Endometrial microvascular endothelial cells (primary cell): Measurements from ENCODE around the gene SH3BP1. TPM values are rescaled to one million over a fixed set of nuclear protein-coding genes. Genes with fewer than 3 reads are reported as not detected.
"Not testable (repeated sequence)": the region's sequence is repeated elsewhere in the genome, so short reads cannot be mapped to it uniquely, and the experiment has no call there.

Experiments
- in situ Hi-C: cut with HindIII; loops from 2 replicates; pipeline ENCODE4 v1.10.0; 2017; ENCODE audit warnings: low sequenced_read_pairs, low pct_unique_long_range_greater_than_20kb; ENCODE audit errors: inconsistent ontology term
- total RNA-seq: library from RNA; depleted of rRNA; stranded (reverse); fragments of >200 nt; gene quantifications from one replicate; pipeline ENCODE4 v1.2.3, GENCODE V29; 2015; ENCODE audit errors: inconsistent ontology term

The SH3BP1 gene, protein sequence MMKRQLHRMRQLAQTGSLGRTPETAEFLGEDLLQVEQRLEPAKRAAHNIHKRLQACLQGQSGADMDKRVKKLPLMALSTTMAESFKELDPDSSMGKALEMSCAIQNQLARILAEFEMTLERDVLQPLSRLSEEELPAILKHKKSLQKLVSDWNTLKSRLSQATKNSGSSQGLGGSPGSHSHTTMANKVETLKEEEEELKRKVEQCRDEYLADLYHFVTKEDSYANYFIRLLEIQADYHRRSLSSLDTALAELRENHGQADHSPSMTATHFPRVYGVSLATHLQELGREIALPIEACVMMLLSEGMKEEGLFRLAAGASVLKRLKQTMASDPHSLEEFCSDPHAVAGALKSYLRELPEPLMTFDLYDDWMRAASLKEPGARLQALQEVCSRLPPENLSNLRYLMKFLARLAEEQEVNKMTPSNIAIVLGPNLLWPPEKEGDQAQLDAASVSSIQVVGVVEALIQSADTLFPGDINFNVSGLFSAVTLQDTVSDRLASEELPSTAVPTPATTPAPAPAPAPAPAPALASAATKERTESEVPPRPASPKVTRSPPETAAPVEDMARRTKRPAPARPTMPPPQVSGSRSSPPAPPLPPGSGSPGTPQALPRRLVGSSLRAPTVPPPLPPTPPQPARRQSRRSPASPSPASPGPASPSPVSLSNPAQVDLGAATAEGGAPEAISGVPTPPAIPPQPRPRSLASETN
- total RNA-seq, result 2.0 TPM

DNA sequence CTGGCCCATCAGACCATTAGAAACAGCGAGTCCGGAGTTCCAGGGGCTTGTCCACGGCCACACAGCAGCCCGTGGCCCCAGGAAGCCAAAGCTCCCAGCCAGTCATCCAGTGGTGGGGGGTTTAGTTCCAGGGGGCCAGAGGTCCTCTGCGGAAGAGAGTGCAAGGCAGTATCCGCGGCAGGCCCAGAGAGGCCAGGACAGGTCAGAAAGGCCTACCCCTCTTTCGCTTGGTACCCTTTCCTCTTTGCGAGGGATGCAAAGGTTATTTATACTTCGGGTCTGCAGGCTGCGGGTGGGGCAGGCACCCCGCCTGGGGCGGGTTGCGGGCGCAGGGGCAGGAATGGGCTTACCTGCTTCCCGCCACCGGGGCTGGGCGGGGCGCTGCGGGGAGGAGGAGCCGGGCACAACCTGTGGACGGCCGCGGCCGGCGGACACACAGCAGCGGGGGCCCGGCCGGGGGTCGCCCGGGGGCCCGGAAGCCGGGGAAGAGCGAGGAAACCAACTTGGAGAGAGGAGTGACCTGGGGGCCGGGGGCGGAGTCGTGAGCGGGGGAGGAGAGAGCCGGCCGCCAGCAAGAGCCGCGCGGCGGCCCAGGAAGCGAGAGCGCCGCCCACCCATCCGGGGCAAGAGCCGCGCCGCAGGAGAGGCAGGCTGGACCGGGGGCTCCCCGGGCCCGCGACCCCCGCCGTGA lies at the start of gene SH3BP1:
Gene SH3BP1 (plus strand): TSS at position 600 of the 691 bp plus-strand sequence. CDS start 119 bp downstream, outside the sequence.
- in situ Hi-C loops, result no loop called here

GRCh38 chr22:37591081-37591480 lies 48.4 kb upstream of the SH3BP1 start:
- in situ Hi-C loops, result not testable (repeated sequence)

DNA sequence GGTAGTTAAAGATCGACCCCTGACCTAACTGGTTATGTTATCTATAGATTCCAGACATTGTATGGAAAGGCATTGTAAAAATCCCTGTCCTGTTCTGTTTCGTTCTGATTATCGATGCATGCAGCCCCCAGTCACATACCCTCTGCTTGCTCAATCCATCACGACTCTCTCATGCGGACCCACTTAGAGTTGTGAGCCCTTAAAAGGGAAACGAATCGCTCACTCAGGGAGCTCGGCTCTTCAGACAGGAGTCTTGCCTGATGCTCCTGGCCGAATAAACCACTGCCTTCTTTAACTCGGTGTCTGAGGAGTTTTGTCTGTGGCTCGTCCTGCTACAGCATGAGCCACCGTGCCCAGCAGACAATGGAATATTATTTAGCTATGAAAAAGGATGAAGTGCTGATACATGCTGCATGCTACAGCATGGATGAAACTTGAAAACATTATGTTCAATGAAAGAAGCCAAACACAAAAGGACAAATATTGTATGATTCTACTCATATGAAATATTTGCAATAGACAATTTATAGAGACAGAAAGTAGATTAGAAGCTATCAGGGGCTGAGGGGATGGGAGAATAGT lies 47.6 kb upstream of the SH3BP1 start:
- in situ Hi-C loops, result no loop called here

- in situ Hi-C loops, result no loop called here
These were observed 45.2 kb upstream of the SH3BP1 start for GRCh38 chr22:37594237-37594636.

- in situ Hi-C loops, result no loop called here
These were observed 40.3 kb upstream of the SH3BP1 start for GRCh38 chr22:37599153-37599552.

DNA sequence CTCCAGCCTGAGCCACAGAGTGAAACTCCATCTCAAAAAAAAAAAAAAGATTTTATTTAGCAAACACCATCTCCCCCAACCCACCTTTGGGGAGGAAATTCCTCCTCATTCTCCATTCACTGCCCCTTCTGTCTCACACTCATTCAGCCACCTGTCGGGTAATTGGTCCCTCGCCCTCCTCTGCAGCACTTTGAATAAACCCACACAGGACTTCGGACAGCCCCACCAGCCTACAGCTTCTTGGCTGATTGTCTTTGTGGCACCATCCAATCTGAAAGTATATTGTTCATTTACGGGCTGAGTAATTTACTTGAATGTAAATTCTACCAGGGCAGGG lies 38.3 kb upstream of the SH3BP1 start:
- in situ Hi-C loops, result no loop called here

DNA sequence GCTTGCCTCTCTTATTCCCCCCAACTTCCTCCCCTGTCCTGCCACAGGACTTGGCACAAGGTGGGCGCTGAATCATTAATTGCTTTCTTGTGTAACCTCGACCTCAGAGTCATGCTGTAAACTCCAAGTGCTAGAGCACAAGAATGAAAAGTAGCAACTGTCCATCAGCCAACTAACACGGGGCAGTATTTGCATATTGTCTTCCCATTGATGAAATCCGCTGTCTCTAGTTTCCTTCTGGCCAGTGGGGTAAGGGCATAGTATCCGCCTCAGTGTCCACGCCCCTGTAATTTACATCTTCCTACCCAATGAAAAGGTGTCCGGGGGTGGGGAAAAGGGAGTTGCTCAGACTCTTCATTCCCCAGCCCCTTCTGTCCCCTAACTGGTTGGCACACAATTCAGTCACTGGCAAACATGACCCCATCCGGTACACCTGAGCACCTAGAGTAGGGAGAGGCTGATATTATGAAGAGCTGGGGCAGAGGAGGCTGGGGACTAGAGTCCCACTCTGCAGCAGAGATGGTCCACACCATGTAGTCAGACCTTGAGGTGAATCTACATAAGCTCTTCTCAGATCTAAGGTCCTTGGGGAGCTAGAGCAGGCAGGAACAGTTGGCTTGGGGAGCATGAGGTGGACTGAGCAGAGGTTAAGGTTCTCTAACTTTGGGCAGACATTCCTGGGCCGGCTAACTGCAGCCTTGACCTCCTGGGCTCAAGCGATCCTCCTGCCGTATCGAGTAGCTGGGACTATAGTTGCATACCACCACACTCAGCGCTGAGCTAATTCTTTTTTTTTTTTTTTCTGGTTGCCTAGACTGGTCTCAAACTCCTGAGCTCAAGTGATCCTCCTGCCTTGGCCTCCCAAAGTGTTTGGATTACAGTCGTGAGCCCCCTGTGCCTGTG lies 37.7 kb upstream of the SH3BP1 start:
- in situ Hi-C loops, result no loop called here

- in situ Hi-C loops, result not testable (repeated sequence)
These were observed 36.8 kb upstream of the SH3BP1 start for GRCh38 chr22:37602546-37603277.

DNA sequence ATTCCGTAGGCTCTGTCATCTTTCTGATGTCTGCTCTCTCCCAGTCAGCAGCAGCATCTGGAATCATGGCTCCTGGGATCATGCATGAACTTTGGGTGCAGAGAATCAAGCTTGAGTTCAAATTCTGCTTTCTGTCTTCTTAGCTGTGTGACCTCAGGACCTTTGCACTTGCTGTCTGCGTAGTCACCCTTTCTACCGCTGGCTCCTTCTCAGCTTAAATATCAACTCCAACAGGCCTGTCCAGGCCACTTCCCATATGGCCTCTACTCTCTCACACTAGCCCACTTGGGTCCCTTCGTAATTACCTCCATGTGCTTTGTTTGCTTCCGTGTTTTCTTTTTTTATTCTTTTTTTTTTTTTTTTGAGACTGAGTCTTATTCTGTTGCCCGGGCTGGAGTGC lies 35.4 kb upstream of the SH3BP1 start:
- in situ Hi-C loops, result no loop called here

- in situ Hi-C loops, result no loop called here
These were observed 34.6 kb upstream of the SH3BP1 start for GRCh38 chr22:37604875-37605274.

- in situ Hi-C loops, result no loop called here
These were observed 32.2 kb upstream of the SH3BP1 start for GRCh38 chr22:37607010-37607934.

GRCh38 chr22:37607935-37608476 lies 31.5 kb upstream of the SH3BP1 start:
- in situ Hi-C loops, result no loop called here

- in situ Hi-C loops, result no loop called here
These were observed 30.8 kb upstream of the SH3BP1 start, which contains the start of gene GGA1 for GRCh38 chr22:37608477-37609239. GGA1 (plus strand) TSS chr22:37608834; CDS start chr22:37608861, 27 bp downstream.

GRCh38 chr22:37609240-37610152 lies 30.0 kb upstream of the SH3BP1 start:
- in situ Hi-C loops, result no loop called here

DNA sequence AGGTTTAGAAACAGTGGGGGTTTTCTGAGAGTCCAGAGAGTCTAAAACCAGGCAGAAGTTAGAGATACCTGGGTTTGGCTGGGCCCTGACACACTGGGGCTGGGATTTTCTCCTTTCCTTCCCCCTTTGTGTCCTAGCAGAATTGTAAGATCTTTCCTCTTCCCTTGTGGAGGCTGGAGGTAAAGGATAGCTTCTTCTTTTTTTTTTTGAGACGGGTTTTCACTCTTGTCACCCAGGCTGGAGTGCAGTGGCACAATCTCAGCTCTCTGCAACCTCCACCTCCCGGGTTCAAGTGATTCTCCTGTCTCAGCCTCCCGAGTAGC lies 29.4 kb upstream of the SH3BP1 start:
- in situ Hi-C loops, result not testable (repeated sequence)
